Measurements from ENCODE around the gene YWHAB.

YWHAB gene

DNA sequence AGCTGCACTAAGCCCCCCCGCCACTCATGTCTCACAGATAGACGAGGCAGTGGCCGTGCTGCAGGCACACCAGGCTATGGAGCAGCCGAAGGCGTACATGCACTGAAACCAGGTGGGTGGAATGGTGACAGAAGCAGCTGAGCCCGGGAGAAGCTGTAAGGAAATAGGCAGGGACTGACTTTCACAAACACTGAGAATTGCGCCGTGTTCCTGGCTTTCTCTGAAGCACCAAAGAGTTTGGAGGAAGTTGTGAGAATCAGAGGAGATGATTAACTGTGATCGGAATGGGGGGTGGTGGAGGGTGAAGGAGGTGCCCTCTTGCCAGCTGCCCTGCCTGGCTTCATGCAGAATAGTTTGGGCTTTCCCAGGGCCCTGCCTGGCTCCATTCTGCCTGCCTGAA, 53.1 kb downstream of the YWHAB start:
- H3K4me3 ChIP-seq (ENCODE audit: low read depth, low read length): no peak overlapping the region
- no peak for DNase-seq (ENCODE audit: low read depth)
- TF ChIP-seq, protein P1, sequence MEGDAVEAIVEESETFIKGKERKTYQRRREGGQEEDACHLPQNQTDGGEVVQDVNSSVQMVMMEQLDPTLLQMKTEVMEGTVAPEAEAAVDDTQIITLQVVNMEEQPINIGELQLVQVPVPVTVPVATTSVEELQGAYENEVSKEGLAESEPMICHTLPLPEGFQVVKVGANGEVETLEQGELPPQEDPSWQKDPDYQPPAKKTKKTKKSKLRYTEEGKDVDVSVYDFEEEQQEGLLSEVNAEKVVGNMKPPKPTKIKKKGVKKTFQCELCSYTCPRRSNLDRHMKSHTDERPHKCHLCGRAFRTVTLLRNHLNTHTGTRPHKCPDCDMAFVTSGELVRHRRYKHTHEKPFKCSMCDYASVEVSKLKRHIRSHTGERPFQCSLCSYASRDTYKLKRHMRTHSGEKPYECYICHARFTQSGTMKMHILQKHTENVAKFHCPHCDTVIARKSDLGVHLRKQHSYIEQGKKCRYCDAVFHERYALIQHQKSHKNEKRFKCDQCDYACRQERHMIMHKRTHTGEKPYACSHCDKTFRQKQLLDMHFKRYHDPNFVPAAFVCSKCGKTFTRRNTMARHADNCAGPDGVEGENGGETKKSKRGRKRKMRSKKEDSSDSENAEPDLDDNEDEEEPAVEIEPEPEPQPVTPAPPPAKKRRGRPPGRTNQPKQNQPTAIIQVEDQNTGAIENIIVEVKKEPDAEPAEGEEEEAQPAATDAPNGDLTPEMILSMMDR (IDR thresholded peaks at IDR 0.05; ENCODE audit: low read depth, low read length, missing control alignments): no peak

DNA sequence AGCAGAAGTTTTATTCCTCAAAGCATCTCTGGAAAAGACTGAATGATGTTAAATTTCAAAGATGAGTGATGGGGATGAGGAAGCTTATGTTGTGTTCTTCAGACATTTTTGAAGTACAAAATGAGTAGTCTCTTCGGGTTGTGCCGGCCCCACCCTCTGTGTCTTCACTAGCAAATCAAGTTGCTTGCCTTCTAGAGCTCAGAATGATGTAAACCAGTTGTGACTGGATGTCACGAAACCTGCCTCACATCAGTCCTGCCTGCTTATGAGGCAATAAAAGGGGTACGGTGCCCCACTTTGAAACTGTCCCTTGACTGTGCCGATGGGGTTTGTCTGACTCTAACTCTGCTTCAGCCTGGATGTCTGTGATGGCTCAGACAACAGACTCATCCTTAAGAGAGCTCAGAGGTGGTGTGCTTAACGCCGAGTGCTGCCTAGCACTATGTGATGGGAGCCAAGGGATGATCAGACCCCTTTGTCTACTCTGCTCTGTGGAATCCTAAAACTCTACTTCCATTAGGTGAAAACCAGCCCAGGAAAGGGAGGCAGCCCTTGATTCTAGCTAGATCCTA, 55.7 kb downstream of the YWHAB start:
- TF ChIP-seq, protein P1 (IDR thresholded peaks at IDR 0.05; ENCODE audit: low read depth, low read length, missing control alignments): no peak
- no peak overlapping the region for H3K4me3 ChIP-seq (ENCODE audit: low read depth, low read length)
- DNase-seq (ENCODE audit: low read depth): no peak

DNA sequence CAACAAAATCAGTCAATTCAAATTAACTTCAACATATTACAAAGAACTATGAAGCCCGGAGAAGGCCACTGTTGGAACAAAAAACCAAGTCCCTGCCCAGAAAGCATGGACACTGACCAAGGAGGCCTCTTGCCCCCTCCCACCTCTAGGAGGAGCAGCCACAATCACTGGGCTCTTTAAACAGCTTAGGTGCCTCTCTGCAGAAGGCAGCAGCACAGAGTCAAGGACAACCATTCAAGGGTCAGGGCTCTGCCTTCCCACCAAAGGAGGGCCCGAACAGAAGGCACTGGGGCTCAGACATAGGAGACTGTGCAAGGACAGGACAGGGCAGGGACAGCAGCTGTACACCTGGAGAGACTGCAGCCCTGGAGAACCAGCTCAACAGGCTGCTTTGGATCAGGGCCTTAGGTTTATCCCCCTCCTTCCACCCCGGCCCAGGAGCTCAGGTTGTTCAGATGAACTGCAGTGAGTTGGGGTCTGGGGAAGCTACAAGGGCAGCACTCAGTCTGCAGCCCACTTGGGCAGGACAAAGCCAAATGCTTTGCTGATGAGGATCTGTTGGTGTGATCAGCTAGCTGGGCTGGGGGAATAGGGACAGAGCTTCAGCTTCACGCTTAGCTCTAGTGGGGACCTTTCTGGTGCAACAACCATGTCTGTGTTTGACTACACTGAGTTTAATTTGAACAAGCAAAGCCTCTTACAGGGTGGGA, 56.9 kb downstream of the YWHAB start:
- DNase-seq (ENCODE audit: low read depth): no peak
- TF ChIP-seq, protein P1 (IDR thresholded peaks at IDR 0.05; ENCODE audit: low read depth, low read length, missing control alignments): no peak
- H3K4me3 ChIP-seq (ENCODE audit: low read depth, low read length): no peak overlapping the region

DNA sequence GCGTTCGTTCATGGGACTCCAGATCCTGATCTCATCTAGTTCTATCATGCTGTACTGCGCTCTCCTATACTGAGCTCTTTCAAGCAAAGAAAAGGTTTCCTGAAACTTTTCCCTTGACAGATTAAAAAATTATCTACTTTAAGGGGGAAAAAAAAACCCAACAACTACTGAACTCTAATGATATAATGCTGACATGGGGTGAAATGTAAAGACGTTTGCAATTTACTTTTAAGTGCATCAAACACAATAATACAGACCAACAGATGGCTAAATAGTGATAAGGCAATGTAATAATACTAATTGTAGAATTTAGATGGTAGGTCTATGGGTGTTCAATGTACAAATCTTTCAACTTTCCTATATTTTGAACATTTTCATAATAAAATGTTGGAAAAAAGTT, 58.3 kb downstream of the YWHAB start:
- H3K4me3 ChIP-seq (ENCODE audit: low read depth, low read length): no peak overlapping the region
- TF ChIP-seq, protein P1 (IDR thresholded peaks at IDR 0.05; ENCODE audit: low read depth, low read length, missing control alignments): no peak
- DNase-seq (ENCODE audit: low read depth): no peak

DNA sequence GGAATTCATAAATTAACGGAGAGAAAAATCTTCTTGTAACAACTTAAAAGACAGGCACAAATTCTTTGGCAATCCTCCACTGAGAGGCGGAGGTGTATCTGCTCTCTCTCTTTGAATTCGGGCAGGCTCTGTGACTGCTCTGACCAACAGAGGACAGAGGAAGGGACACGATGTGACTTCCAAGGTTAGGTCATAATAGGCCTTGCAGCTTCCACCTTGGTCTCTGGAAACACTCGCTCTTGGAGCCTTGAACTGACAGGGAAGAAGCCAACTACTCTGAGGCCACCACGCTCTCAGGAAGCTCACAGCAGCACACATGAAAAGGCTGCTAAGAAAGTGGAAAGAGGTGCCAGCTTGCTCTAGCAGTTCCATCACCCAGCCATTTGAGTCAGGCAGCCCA, 59.8 kb downstream of the YWHAB start:
- no peak for DNase-seq (ENCODE audit: low read depth)
- TF ChIP-seq, protein P1 (IDR thresholded peaks at IDR 0.05; ENCODE audit: low read depth, low read length, missing control alignments): no peak
- H3K4me3 ChIP-seq (ENCODE audit: low read depth, low read length): no peak overlapping the region

DNA sequence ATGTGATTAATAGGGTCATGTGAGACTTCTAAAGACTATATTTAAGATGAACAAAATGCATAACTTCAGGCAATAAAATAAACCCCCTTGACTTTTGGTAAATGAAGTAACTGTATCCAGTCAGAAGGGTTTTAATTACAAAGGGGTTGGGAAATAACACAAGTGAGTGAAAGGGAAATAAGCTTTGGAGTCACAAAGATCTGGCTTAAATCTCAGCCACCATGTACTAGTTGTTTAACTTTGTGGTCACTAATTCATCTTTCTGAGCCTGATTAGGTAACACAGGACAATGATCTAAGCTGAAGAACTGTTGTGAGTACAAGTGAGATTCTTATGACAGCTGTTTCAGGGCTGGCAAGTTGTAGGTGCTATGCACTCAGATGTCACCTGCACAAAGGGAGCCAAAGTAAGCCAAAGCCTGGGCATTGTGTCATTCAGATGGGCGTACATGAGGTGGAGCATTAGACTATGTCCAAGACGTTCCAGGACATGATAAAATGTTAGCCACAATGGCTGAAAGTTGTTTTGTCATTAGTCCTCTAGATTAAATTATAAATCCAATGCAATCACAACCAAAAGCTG, 60.9 kb downstream of the YWHAB start:
- no peak for DNase-seq (ENCODE audit: low read depth)
- TF ChIP-seq, protein P1 (IDR thresholded peaks at IDR 0.05; ENCODE audit: low read depth, low read length, missing control alignments): no peak
- no peak overlapping the region for H3K4me3 ChIP-seq (ENCODE audit: low read depth, low read length)
